HG02840 (cell line): Measurements from ENCODE around the gene GALK1.
"Not testable (repeated sequence)": the region's sequence is repeated elsewhere in the genome, so short reads cannot be mapped to it uniquely, and the experiment has no call there.

Experiments used
- ATAC-seq: cut with Tn5 transposase; IDR thresholded peaks from one replicate; pipeline ENCODE4 v1.9.1; 2021; ENCODE audit warnings: mild to moderate bottlenecking, moderate library complexity, moderate number of reproducible peaks; ENCODE audit not compliant: unreplicated experiment, low FRiP score

GALK1 gene

DNA sequence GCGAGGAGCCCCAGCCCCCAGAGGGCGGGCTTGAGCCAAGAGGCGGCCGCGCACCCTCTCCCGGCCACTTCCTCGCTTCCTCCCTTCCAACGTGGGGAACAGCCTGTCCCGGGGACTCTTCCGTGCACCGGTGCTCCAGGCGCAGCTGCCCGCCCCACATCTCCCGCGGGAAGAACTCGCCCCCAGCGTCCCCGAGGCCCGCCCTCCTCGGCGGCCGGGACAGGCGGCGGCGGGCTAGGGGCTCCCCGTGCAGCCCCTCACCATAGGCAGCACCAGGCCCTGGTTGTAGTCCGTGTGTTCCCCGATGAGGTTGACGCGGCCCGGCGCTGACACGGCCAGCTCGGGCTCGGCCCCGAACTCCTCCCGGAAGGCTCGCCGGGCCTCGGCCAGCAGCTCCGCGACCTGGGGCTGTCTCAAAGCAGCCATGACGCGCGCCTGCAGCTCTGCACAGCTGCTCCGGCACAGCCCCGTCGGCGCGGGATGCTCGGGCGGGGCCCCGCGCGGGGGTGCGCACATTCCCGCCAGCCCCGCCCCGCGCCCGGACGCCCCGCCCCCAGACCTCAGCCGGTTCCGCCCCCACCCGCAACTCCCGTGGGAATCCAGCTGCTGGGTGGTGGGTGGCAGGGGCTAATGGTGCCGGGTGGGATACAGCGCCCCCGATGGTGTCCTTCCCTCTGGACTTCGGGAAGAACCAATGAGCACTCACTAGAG lies at the start of gene GALK1:
Gene GALK1 (minus strand): TSS at position 482 of the 711 bp plus-strand sequence. CDS start 56 bp downstream, at position 426.
- ATAC-seq, result peak; percentile 70

DNA sequence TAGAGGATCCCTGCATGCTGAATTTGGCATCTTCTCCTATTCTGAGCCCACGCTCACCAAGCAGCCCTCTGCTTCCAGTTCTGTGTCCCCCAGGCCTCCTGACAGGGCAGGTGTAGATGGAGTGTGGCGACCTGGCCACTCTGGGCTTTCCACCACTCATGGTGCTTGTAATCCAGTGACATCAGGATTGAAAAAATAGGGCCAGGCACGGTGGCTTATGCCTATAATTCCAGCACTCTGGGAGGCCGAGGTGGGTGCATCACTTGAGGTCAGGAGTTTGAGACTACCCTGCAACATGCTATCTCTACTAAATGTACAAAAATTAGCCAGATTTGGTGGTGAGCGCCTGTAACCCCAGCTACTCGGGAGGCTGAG lies 49.0 kb upstream of the GALK1 start:
- ATAC-seq, result no peak

DNA sequence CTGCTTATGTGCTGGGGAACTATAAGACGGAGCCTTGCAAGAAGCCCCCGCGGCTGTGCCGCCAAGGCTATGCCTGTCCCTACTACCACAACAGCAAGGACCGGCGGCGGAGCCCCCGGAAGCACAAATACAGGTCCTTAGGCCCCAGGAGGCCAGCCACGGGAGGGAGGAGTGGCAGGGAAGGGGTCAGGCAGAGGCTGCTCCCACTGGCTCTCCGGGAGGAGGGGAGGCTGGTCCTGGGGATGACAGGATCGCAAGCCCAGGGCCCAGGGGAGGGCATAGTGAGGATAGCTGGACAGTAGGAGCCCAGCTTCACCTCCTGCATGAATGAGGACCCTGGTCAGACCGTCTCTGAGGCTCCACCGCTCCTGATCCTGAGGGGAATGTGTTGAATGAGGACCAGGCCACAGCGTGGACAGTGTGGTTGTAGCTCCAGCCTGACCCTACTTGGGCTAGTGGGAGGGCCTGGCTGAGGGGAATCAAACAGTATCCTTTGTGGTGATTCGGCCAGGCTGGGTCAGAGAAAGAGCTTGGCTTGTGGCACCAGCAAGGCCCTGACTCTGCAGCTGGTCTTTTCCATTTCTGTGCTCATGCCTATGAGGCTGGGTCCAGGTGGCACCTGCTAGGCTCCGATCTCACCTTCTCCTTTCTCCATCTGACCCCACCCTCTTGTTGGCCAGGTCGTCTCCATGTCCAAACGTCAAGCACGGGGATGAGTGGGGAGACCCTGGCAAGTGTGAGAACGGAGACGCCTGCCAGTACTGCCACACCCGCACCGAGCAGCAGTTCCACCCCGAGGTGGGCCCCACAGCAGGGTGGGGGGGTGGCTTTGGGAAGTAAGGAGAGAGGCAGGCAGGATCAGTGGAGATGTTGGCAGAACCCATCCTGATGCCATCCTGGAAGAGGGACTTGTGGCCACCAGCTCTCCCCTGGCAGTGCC lies 48.4 kb upstream of the GALK1 start:
- no peak for ATAC-seq

- no peak for ATAC-seq
Observed at GRCh38 chr17:75812096-75813013, 47.4 kb upstream of the GALK1 start.

DNA sequence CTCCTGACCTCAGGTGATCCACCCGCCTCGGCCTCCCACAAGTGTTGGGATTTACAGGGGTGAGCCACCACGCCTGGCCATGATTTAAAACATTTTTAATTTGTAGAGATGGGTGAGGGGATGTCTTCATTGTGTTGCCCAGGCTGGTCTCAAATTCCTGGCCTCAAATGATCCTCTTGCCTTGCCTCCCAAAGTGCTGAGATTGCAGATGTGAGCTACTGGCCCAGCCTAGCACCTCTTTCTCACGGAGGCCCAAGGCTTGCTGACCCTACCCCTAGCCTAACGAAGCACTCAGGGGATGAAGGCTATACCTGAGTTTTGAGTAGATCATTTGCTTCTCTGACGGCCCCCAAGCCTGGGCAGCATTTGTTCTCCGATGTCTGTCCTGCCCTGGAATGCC lies 46.2 kb upstream of the GALK1 start:
- ATAC-seq, result no peak

DNA sequence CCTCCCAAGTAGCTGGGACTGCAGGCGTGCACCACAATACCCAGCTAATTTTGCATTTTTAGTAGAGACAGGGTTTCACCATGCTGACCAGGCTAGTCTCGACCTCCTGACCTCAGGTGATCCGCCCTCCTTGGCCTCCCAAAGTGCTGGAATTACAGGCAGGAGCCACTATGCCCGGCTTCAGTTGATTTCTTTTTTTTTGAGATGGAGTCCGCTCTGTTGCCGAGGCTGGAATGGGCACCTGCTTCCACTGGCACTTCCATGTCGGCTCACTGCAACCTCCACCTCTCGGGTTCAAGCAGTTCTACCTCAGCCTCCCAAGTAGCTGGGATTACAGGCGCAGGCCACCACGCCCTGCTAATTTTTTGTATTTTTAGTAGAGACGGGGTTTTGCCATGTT lies 45.8 kb upstream of the GALK1 start:
- not testable (repeated sequence) for ATAC-seq

DNA sequence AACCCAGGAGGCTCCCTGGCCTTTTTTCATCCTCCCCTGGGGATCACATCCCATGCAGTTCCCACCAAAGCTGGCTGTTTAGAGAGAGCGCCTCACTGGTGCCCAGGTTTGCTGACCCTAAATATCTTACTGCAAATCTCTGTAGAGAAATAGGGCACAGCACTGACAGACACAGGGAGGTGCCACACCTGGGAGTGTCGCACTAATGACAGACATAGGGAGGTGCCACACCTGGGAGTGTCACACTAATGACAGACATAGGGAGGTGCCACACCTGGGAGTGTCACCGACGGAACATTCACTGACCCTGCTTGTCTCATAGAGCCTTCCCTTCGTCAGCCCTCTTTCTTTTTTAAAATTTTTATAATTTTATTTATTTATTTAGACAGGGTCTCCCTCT lies 45.2 kb upstream of the GALK1 start:
- no peak for ATAC-seq

GRCh38 chr17:75809631-75810111 lies 44.7 kb upstream of the GALK1 start:
- no peak for ATAC-seq

GRCh38 chr17:75808905-75809621 lies 44.1 kb upstream of the GALK1 start:
- no peak for ATAC-seq

- no peak for ATAC-seq
Observed at GRCh38 chr17:75808549-75808904, 43.5 kb upstream of the GALK1 start.

DNA sequence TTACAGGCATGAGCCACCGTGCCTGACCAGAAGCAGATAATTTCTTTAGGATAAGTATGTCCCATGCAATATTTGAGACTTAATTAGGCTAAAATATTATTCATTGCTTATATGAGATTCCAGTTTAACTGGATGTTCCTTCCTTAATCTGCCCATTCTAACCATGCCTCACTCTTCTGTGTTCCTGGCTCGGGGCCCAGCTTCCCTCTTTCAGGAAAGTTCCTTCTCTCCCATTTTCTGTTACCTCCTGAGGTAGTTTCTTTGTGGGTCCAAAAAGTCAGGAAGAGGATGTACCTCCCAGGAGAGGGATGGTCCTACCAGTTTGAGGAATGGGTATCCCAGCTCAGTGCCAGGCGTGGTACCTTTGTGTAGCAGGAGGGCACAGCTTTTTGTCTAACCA lies 42.9 kb upstream of the GALK1 start:
- no peak for ATAC-seq

- ATAC-seq, result no peak
Observed at GRCh38 chr17:75806822-75807500, 42.0 kb upstream of the GALK1 start.

DNA sequence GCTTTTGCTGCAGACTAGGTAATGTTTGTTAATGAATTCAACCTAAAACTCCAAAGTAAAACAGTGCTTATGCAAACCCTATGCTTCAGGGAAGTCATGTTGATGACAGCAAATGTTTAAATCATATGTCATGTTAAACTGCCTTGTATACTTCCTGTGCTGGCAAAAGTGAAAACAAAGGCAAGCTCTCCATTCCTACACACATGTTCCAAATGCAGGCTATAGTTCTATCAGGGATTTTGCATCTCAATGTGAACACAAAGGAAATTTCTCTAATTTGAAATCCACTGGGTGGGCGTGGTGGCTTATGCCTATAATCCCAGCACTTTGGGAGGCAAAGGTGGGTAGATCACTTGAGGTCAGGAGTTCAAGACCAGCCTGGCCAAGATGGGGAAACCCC lies 38.9 kb upstream of the GALK1 start:
- no peak for ATAC-seq

DNA sequence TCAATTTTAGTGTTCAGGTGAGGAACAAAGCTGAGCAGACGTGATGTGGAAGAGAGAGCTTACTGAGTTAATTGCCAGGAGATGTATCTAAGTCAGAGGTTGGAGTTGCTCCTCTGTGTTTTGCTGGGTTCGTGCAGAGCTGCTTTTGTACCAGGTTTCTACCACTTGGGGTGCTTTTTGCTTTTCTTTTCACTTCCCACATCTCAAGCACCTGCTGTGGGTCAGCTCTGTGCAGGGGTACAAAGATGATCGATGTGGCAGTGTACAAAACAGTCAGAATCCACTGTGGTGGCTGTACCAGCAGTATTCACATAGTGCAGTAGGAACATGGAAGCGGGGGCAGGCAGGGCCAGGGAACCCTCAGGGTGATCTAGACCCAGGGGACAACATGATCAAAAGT lies 34.4 kb upstream of the GALK1 start:
- no peak for ATAC-seq

DNA sequence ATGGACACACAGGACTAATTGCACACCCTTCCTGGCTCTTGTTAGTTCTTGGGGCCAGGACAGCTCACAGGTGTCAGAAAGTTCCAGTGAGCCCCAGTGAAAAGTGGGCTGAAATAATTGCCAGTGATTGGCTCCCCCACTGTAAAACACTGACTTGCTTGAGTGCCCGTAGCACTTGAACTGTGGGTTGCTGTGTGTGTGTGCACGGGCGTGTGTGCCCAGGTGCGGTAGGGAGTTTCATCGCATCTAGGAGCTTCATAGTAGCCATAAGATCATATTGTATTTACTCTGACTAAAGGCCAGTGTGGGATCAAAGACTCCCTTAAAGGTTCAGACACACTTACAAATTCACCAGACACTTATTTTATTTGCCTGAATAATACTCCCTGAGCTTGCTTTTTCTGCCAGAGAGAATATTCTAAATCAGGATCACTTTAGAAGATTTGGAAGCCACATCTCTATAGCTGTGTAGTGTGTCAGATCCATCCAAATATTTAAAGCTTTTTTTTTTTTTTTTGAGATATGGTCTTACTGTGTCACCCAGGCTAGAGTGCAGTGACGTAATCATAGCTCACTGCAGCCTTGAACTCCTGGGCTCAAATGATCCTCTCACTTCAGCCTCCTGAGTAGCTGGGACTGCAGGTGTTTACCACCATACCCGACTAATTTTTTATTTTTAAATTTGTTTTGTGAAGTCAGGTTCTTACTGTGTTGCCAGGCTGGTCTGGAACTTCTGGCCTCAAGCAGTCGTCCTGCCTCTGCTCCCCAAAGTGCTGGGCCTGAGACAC lies 31.0 kb upstream of the GALK1 start:
- ATAC-seq, result no peak

GRCh38 chr17:75793460-75793859 lies 28.5 kb upstream of the GALK1 start:
- no peak for ATAC-seq

DNA sequence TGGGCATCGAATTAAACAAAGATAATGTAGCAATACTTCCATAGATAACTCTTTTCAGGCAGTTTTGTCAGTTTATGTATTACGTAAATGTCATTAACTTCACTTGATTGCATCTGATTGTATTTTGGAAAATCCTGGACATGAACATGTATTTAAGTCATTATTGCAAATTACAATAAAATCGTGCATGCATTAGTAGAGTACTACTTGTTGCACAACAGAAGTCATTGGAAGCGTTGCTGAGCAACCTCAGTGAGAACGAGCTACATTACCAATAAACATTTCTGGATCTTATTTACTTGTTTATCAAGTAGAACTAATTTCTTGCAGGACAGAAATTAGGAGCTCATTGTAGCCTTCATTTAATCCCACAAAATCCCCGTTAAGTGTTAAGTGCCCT lies 26.3 kb upstream of the GALK1 start:
- ATAC-seq, result no peak

GRCh38 chr17:75785016-75785890 lies 20.3 kb upstream of the GALK1 start:
- ATAC-seq, result peak; percentile 57
